H9 (cell line): ENCODE measurements around the gene DNAH11. TPM values are rescaled to one million over a fixed set of nuclear protein-coding genes. Genes with fewer than 3 reads are reported as not detected.

Experiments used
- DNase-seq: peaks from one replicate; pipeline ENCODE4 v3.0.0-alpha.2; 2017
- H2AFZ ChIP-seq: one replicate; pipeline ENCODE4 v1.6.1; 2013; ENCODE audit warnings: mild to moderate bottlenecking, low read length, control low read depth, moderate library complexity
- H2AK5ac ChIP-seq: 2 replicates; pipeline ENCODE4 v1.6.1; 2013; ENCODE audit warnings: low read length, control low read depth, mixed read lengths; ENCODE audit not compliant: insufficient read length
- H2BK120ac ChIP-seq: one replicate; pipeline ENCODE4 v1.6.1; 2013; ENCODE audit warnings: low read depth, mild to moderate bottlenecking, low read length, control low read depth, inconsistent platforms; ENCODE audit not compliant: poor library complexity, severe bottlenecking
- H2BK12ac ChIP-seq: 2 replicates; pipeline ENCODE4 v1.6.1; 2013; ENCODE audit warnings: low read length, control low read depth, mixed read lengths, low read depth; ENCODE audit not compliant: insufficient read length
- H2BK15ac ChIP-seq: 2 replicates; pipeline ENCODE4 v1.6.1; 2013; ENCODE audit warnings: low read depth, low read length, control low read depth
- H2BK20ac ChIP-seq: one replicate; pipeline ENCODE4 v1.6.1; 2013; ENCODE audit warnings: low read depth, mild to moderate bottlenecking, low read length, control low read depth, inconsistent platforms; ENCODE audit not compliant: poor library complexity, severe bottlenecking
- H2BK5ac ChIP-seq: 2 replicates; pipeline ENCODE4 v1.6.1; 2013; ENCODE audit warnings: low read length, control low read depth, mixed read lengths; ENCODE audit not compliant: insufficient read length
- H3K14ac ChIP-seq: 2 replicates; pipeline ENCODE4 v1.6.1; 2013; ENCODE audit warnings: low read length, control low read depth; ENCODE audit not compliant: insufficient read depth
- H3K18ac ChIP-seq: 2 replicates; pipeline ENCODE4 v1.6.1; 2013; ENCODE audit warnings: low read depth, mild to moderate bottlenecking, mixed read lengths, low read length, control low read depth; ENCODE audit not compliant: insufficient read length
- H3K23ac ChIP-seq: 2 replicates; pipeline ENCODE4 v1.6.1; 2013; ENCODE audit warnings: low read length, control low read depth, mixed read lengths, low read depth; ENCODE audit not compliant: insufficient read length
- H3K23me2 ChIP-seq: 2 replicates; pipeline ENCODE4 v1.6.1; 2013; ENCODE audit warnings: low read depth, mild to moderate bottlenecking, mixed read lengths, low read length, control low read depth; ENCODE audit not compliant: insufficient read length, poor library complexity, severe bottlenecking
- H3K27ac ChIP-seq: 2 replicates; pipeline ENCODE4 v1.5.1; 2013; ENCODE audit warnings: low read length, control low read depth, mixed read lengths, low read depth; ENCODE audit not compliant: insufficient read length
- H3K27me3 ChIP-seq: 2 replicates; pipeline ENCODE4 v1.6.1; 2013; ENCODE audit warnings: low read length, control low read depth, inconsistent platforms; ENCODE audit not compliant: insufficient read depth
- H3K4ac ChIP-seq: 2 replicates; pipeline ENCODE4 v1.6.1; 2013; ENCODE audit warnings: low read depth, mild to moderate bottlenecking, control low read depth, inconsistent platforms, low read length, moderate library complexity
- H3K4me1 ChIP-seq: 2 replicates; pipeline ENCODE4 v1.6.1; 2013; ENCODE audit warnings: low read length, control low read depth, inconsistent platforms; ENCODE audit not compliant: insufficient read depth
- H3K4me2 ChIP-seq: 2 replicates; pipeline ENCODE4 v1.6.1; 2013; ENCODE audit warnings: low read length, control low read depth, mixed read lengths; ENCODE audit not compliant: insufficient read length, insufficient read depth
- H3K56ac ChIP-seq: 2 replicates; pipeline ENCODE4 v1.6.1; 2013; ENCODE audit warnings: low read depth, mild to moderate bottlenecking, mixed read lengths, low read length, control low read depth; ENCODE audit not compliant: insufficient read length
- H3K79me1 ChIP-seq: 2 replicates; pipeline ENCODE4 v1.6.1; 2013; ENCODE audit warnings: low read depth, mild to moderate bottlenecking, moderate library complexity, low read length, control low read depth, inconsistent platforms; ENCODE audit not compliant: insufficient read depth, poor library complexity, severe bottlenecking
- H3K79me2 ChIP-seq: 2 replicates; pipeline ENCODE4 v1.6.1; 2013; ENCODE audit warnings: low read length, control low read depth, inconsistent platforms; ENCODE audit not compliant: insufficient read depth
- H3K9ac ChIP-seq: 2 replicates; pipeline ENCODE4 v1.6.1; 2013; ENCODE audit warnings: low read length, control low read depth, mixed read lengths; ENCODE audit not compliant: insufficient read length; ENCODE audit errors: extremely low read depth
- H3K9me3 ChIP-seq: one replicate; pipeline ENCODE4 v1.6.1; 2013; ENCODE audit warnings: low read depth, low read length, inconsistent platforms; ENCODE audit not compliant: control insufficient read depth
- H3T11ph ChIP-seq: one replicate; pipeline ENCODE4 v1.6.1; 2013; ENCODE audit warnings: mild to moderate bottlenecking, low read length, control low read depth, inconsistent platforms
- H4K20me1 ChIP-seq: one replicate; pipeline ENCODE4 v1.6.1; 2013; ENCODE audit not compliant: control insufficient read depth, insufficient read length, insufficient read depth
- H4K5ac ChIP-seq: 2 replicates; pipeline ENCODE4 v1.6.1; 2013; ENCODE audit warnings: low read depth, mild to moderate bottlenecking, mixed read lengths, low read length, control low read depth; ENCODE audit not compliant: insufficient read length
- H4K8ac ChIP-seq: replicated peaks from 2 replicates; pipeline ENCODE4 v1.6.1; 2013; ENCODE audit warnings: low read length, control low read depth, mixed read lengths, low read depth; ENCODE audit not compliant: insufficient read length
- H4K91ac ChIP-seq: 2 replicates; pipeline ENCODE4 v1.6.1; 2013; ENCODE audit warnings: low read depth, mild to moderate bottlenecking, moderate library complexity, mixed read lengths, low read length, control low read depth; ENCODE audit not compliant: insufficient read length
- H3K27ac Mint-ChIP-seq, 3 experiments: 2 replicates in 2 of 3; 3 replicates in 1 of 3; pipeline ENCODE4 v1.8.0; 2020 to 2021; ENCODE audit warnings: mixed read lengths in 3 of 3, mild to moderate bottlenecking in 1 of 3, moderate library complexity in 1 of 3
- H3K27me3 Mint-ChIP-seq: 2 replicates; pipeline ENCODE4 v1.8.0; 2021; ENCODE audit warnings: low read depth, mild to moderate bottlenecking, moderate library complexity, mixed read lengths
- H3K36me3 Mint-ChIP-seq, 3 experiments: 2 replicates in 2 of 3; 3 replicates in 1 of 3; pipeline ENCODE4 v1.8.0; 2020 to 2021; ENCODE audit warnings: low read depth in 3 of 3, mixed read lengths in 3 of 3; ENCODE audit not compliant: insufficient read depth in 1 of 3
- H3K4me1 Mint-ChIP-seq, 2 experiments: 2 replicates each; pipeline ENCODE4 v1.8.0; 2020; ENCODE audit warnings: mixed read lengths in 2 of 2
- H3K4me3 Mint-ChIP-seq, 2 experiments: 2 replicates in 1 of 2; 3 replicates in 1 of 2; pipeline ENCODE4 v1.8.0; 2020 to 2021; ENCODE audit warnings: mild to moderate bottlenecking in 2 of 2, mixed read lengths in 2 of 2, moderate library complexity in 1 of 2
- H3K9me3 Mint-ChIP-seq, 2 experiments: 2 replicates in 1 of 2; 3 replicates in 1 of 2; pipeline ENCODE4 v1.8.0; 2020; ENCODE audit warnings: mild to moderate bottlenecking in 2 of 2, mixed read lengths in 2 of 2, moderate library complexity in 1 of 2
- CTCF ChIP-seq: fragments of 200-600 bp; sonication (generic); conservative IDR thresholded peaks from 3 replicates; pipeline ENCODE4 v1.8.0; 2021; ENCODE audit warnings: antibody characterized with exemption, mild to moderate bottlenecking
- WGBS: extraction: QIAGEN DNeasy Blood & Tissue Kit; methylation state at CpG from one replicate; pipeline ENCODE4 v1.1.7; 2013; ENCODE audit warnings: missing lambda C conversion rate, low lambda C conversion rate, mixed read lengths; ENCODE audit not compliant: insufficient read length; ENCODE audit errors: extremely low coverage; 5-methylcytosine and 5-hydroxymethylcytosine counted together
- total RNA-seq: library from RNA; stranded (reverse); gene quantifications from 2 replicates; pipeline ENCODE4 v1.2.1, GENCODE V29; 2021

The DNAH11 gene
- total RNA-seq, 1 experiment from 2014 or later: 2.5 TPM

DNA sequence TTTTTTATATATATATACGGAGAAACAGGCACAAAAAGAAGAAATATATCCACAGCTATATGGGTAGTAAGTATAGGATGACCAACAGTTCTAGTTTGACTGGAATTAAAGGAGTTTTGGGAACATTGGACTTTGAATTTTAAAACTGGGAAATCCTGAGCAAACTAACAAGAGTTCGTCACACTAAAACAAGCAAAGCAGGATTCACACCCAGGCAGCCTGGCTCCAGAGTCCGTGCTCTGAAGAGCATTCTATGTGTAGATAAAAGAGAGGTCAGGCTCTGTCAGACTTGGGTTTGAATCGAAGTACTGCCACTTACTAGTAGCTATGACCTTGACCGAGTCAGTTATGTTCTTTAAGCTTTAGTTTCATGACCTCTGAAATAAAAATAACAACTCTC lies 191.0 kb downstream of the DNAH11 start:
- Histone ChIP-seq H3K23ac (no peak overlapping the region), H2BK12ac (no peak overlapping the region), H2BK120ac (no peak overlapping the region), H4K5ac (no peak overlapping the region), H2BK5ac (no peak overlapping the region), H4K8ac (no peak overlapping the region), H3K9ac (no peak overlapping the region), H3K79me1 (no peaks in the 10 kb centered on the region), H3K56ac (no peak overlapping the region), H2BK20ac (no peak overlapping the region), H3K4me1 (no peaks in the 10 kb centered on the region), H4K20me1 (no peaks in the 10 kb centered on the region), H3K9me3 (no peaks in the 10 kb centered on the region), H3K14ac (no peak overlapping the region), H3K4ac (no peak overlapping the region), H3K27me3 (no peaks in the 10 kb centered on the region), H3K27ac (no peak overlapping the region), H2BK15ac (no peak overlapping the region), H3K79me2 (no peaks in the 10 kb centered on the region), H4K91ac (no peak overlapping the region), H3K23me2 (no peaks in the 10 kb centered on the region), H3K18ac (no peak overlapping the region), H3T11ph (no peak overlapping the region), H2AK5ac (no peak overlapping the region), H2AFZ (no peak overlapping the region), H3K4me2 (no peak overlapping the region)
- Mint-ChIP-seq H3K9me3 (no peaks in the 10 kb centered on the region), H3K27me3 (no peaks in the 10 kb centered on the region), H3K4me3 (no peak overlapping the region), H3K4me1 (no peaks in the 10 kb centered on the region), H3K27ac (no peak overlapping the region), H3K36me3 (no peaks in the 10 kb centered on the region)
- no CpG with 5 or more reads among the region's 5 CpGs for WGBS
- DNase-seq: no peak
- no peak for TF ChIP-seq CTCF
